ACC112 (cell line): ENCODE data around the gene LRP5.
"Not testable (repeated sequence)": the region's sequence is repeated elsewhere in the genome, so short reads cannot be mapped to it uniquely, and the experiment has no call there.

Experiments
- H2AFZ ChIP-seq: fragments of 200-600 bp; sonication (generic); one replicate; pipeline ENCODE4 v1.6.0; 2017; ENCODE audit warnings: antibody characterized with exemption, low read length; ENCODE audit not compliant: unreplicated experiment
- H3K27ac ChIP-seq: fragments of 200-600 bp; sonication (generic); 2 replicates; pipeline ENCODE4 v1.5.1; 2014; ENCODE audit warnings: low read depth, mild to moderate bottlenecking, antibody characterized with exemption, low read length, moderate library complexity
- H3K27me3 ChIP-seq: fragments of 200-600 bp; sonication (generic); 2 replicates; pipeline ENCODE4 v1.6.1; 2014; ENCODE audit warnings: mild to moderate bottlenecking, antibody characterized with exemption, low read length, moderate library complexity, mixed read lengths; ENCODE audit not compliant: insufficient read depth
- H3K36me3 ChIP-seq: fragments of 200-600 bp; sonication (generic); 2 replicates; pipeline ENCODE4 v1.6.1; 2016; ENCODE audit warnings: mild to moderate bottlenecking, antibody characterized with exemption, low read length, moderate library complexity, mixed read lengths; ENCODE audit not compliant: insufficient read depth
- H3K4me1 ChIP-seq: fragments of 200-600 bp; sonication (generic); one replicate; pipeline ENCODE4 v1.6.1; 2016; ENCODE audit warnings: low read length, mixed read lengths; ENCODE audit not compliant: insufficient read depth, unreplicated experiment, control insufficient read depth
- H3K4me3 ChIP-seq: fragments of 200-600 bp; sonication (generic); 2 replicates; pipeline ENCODE4 v1.5.1; 2014; ENCODE audit warnings: mild to moderate bottlenecking, low read depth, low read length
- H3K79me2 ChIP-seq: fragments of 200-600 bp; sonication (generic); one replicate; pipeline ENCODE4 v1.6.0; 2016; ENCODE audit warnings: low read length; ENCODE audit not compliant: control insufficient read depth, unreplicated experiment, insufficient read depth

Gene LRP5

GRCh38 chr11:68458340-68458739 lies 145.9 kb downstream of the LRP5 start:
- not testable (repeated sequence) for H3K27ac ChIP-seq, H3K27me3 ChIP-seq, H3K4me3 ChIP-seq, H2AFZ ChIP-seq, H3K36me3 ChIP-seq
- peaks cover 12% of the 10 kb centered on the region for H3K4me1 ChIP-seq
- H3K79me2 ChIP-seq = peaks cover 27% of the 10 kb centered on the region

GRCh38 chr11:68459886-68460740 lies 147.7 kb downstream of the LRP5 start:
- no peaks in the 10 kb centered on the region for H3K36me3 ChIP-seq
- peaks cover 45% of the 10 kb centered on the region for H3K79me2 ChIP-seq
- H3K27ac ChIP-seq = peak overlapping the region; percentile 70
- H2AFZ ChIP-seq = peak overlapping the region; percentile 43
- H3K4me1 ChIP-seq = peaks cover 16% of the 10 kb centered on the region
- no peaks in the 10 kb centered on the region for H3K27me3 ChIP-seq
- peak overlapping the region; percentile 99 for H3K4me3 ChIP-seq

- Histone ChIP-seq H3K36me3 (no peaks in the 10 kb centered on the region), H2AFZ (peak within 1 kb of the TSS; percentile 43), H3K4me1 (peaks cover 16% of the 10 kb centered on the region), H3K79me2 (peaks cover 53% of the 10 kb centered on the region), H3K27me3 (no peaks in the 10 kb centered on the region), H3K27ac (peak within 1 kb of the TSS; percentile 70), H3K4me3 (peak within 1 kb of the TSS; percentile 99)
Measured at GRCh38 chr11:68460741-68461574, 148.6 kb downstream of the LRP5 start, which contains the start of gene PPP6R3. Gene PPP6R3, plus strand, starts transcription at chr11:68460752. Its CDS starts 76,913 bp downstream, at chr11:68537665.

GRCh38 chr11:68461575-68461917 lies 149.2 kb downstream of the LRP5 start:
- Histone ChIP-seq H3K27ac (peak overlapping the region; percentile 70; the same call in 1 of the 2 replicates), H3K79me2 (peaks cover 57% of the 10 kb centered on the region), H3K36me3 (no peaks in the 10 kb centered on the region), H3K4me1 (peaks cover 16% of the 10 kb centered on the region), H3K4me3 (peak overlapping the region; percentile 99), H2AFZ (no peak overlapping the region), H3K27me3 (no peaks in the 10 kb centered on the region)

- Histone ChIP-seq H3K79me2 (peaks cover 75% of the 10 kb centered on the region), H2AFZ (no peak overlapping the region), H3K4me3 (peak overlapping the region; percentile 42; the same call in 1 of the 2 replicates), H3K36me3 (no peaks in the 10 kb centered on the region), H3K27ac (no peak overlapping the region), H3K4me1 (peaks cover 22% of the 10 kb centered on the region), H3K27me3 (no peaks in the 10 kb centered on the region)
Measured at GRCh38 chr11:68463714-68464113, 151.3 kb downstream of the LRP5 start.

GRCh38 chr11:68467201-68467834 lies 154.9 kb downstream of the LRP5 start:
- Histone ChIP-seq H2AFZ (no peak overlapping the region), H3K27ac (no peak overlapping the region), H3K27me3 (no peaks in the 10 kb centered on the region), H3K79me2 (peaks cover 94% of the 10 kb centered on the region), H3K4me1 (peaks cover 51% of the 10 kb centered on the region), H3K4me3 (no peak overlapping the region), H3K36me3 (0 out of 2 replicates have a peak, but pooled peaks cover 3% of the 10 kb centered on the region)

GRCh38 chr11:68468217-68468828 lies 155.9 kb downstream of the LRP5 start:
- Histone ChIP-seq H3K27me3 (no peaks in the 10 kb centered on the region), H3K79me2 (peaks cover 94% of the 10 kb centered on the region), H3K4me3 (no peak overlapping the region), H3K36me3 (0 out of 2 replicates have a peak, but pooled peaks cover 3% of the 10 kb centered on the region), H3K27ac (no peak overlapping the region), H2AFZ (no peak overlapping the region), H3K4me1 (peaks cover 41% of the 10 kb centered on the region)

GRCh38 chr11:68469122-68469521 lies 156.7 kb downstream of the LRP5 start:
- H3K79me2 ChIP-seq = peaks cover 94% of the 10 kb centered on the region
- no peak overlapping the region for H2AFZ ChIP-seq
- H3K4me3 ChIP-seq = no peak overlapping the region
- no peak overlapping the region for H3K27ac ChIP-seq
- H3K4me1 ChIP-seq = peaks cover 36% of the 10 kb centered on the region
- peaks cover 3% of the 10 kb centered on the region; the same call in 1 of the 2 replicates for H3K36me3 ChIP-seq
- no peaks in the 10 kb centered on the region for H3K27me3 ChIP-seq

- Histone ChIP-seq H3K27ac (no peak overlapping the region), H3K4me1 (peaks cover 36% of the 10 kb centered on the region), H3K27me3 (no peaks in the 10 kb centered on the region), H3K79me2 (peaks cover 94% of the 10 kb centered on the region), H3K36me3 (peaks cover 3% of the 10 kb centered on the region; the same call in 1 of the 2 replicates), H3K4me3 (no peak overlapping the region), H2AFZ (no peak overlapping the region)
Measured at GRCh38 chr11:68469642-68470041, 157.3 kb downstream of the LRP5 start.

- Histone ChIP-seq H3K27me3 (no peaks in the 10 kb centered on the region), H3K27ac (no peak overlapping the region), H3K4me1 (peaks cover 36% of the 10 kb centered on the region)
Measured at GRCh38 chr11:68470304-68470811, 158.0 kb downstream of the LRP5 start.

More at GRCh38 chr11:68470304-68470811, 158.0 kb downstream of the LRP5 start:
- Histone ChIP-seq H3K79me2 (peaks cover 89% of the 10 kb centered on the region), H3K4me3 (no peak overlapping the region), H3K36me3 (peaks cover 3% of the 10 kb centered on the region; the same call in 1 of the 2 replicates), H2AFZ (no peak overlapping the region)
